Measurements from ENCODE around the gene KRTAP4-2. TPM values are rescaled to one million over a fixed set of nuclear protein-coding genes. Genes with fewer than 3 reads are reported as not detected.

Gene KRTAP4-2
- total and polyA plus RNA-seq, 9 of the 15 experiments (the other 6 are each of a cell fraction or from before 2014, with no cell fraction given), result not detected

DNA sequence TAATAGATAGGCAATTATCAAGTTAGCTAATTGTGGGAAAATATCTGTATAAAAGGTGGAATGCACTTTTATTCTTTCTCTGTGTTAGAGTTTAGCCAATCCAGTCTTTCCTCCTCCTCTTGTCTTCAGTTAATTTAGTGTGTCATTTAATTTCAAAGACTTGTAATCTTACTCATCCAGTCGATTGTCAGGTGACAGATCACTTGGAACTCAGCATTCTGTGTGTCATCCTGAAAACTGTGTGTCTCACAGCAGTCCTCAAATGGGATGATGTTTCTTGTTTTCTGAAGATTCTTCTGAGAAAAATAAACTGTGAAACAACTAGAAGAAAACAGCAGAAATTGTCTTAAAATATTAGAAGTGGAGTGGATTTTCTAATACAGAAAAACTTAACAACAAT lies 7.0 kb upstream of the KRTAP4-2 start (continued):
- TF ChIP-seq NR2C2 (CRISPR knock-in tag; IDR thresholded peaks at IDR 0.05), result no peak
- no peak for TF ChIP-seq NR2C2 (tag; IDR thresholded peaks at IDR 0.05)
- TF ChIP-seq MAZ (CRISPR knock-in tag; conservative IDR thresholded peaks at IDR 0.05 in 1 of 2, IDR thresholded peaks at IDR 0.05 in 1 of 2), result no peak
- TF ChIP-seq TFAM (CRISPR knock-in tag; conservative IDR thresholded peaks at IDR 0.05), result no peak
- TF ChIP-seq HMGN3 (IDR thresholded peaks at IDR 0.05; ENCODE audit: borderline replicate concordance, extremely low read depth, insufficient read length, low read depth, low read length), result no peak
- no peak for TF ChIP-seq SNRNP70 (optimal IDR thresholded peaks at IDR 0.05; ENCODE audit: low read depth, low read length)
- no peak for TF ChIP-seq NFE2 (IDR thresholded peaks at IDR 0.05; ENCODE audit: low read depth)
- TF ChIP-seq TCF3 (CRISPR knock-in tag; IDR thresholded peaks at IDR 0.05), result no peak
- no peak for TF ChIP-seq TAF15 (IDR thresholded peaks at IDR 0.05; ENCODE audit: low read depth, low read length)
- TF ChIP-seq SMARCC2 (IDR thresholded peaks at IDR 0.05; ENCODE audit: low read depth), result no peak
- TF ChIP-seq, protein P1, sequence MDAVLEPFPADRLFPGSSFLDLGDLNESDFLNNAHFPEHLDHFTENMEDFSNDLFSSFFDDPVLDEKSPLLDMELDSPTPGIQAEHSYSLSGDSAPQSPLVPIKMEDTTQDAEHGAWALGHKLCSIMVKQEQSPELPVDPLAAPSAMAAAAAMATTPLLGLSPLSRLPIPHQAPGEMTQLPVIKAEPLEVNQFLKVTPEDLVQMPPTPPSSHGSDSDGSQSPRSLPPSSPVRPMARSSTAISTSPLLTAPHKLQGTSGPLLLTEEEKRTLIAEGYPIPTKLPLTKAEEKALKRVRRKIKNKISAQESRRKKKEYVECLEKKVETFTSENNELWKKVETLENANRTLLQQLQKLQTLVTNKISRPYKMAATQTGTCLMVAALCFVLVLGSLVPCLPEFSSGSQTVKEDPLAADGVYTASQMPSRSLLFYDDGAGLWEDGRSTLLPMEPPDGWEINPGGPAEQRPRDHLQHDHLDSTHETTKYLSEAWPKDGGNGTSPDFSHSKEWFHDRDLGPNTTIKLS (IDR thresholded peaks at IDR 0.05; ENCODE audit: borderline replicate concordance, low read depth), result no peak
- TF ChIP-seq ZNF282 (CRISPR knock-in tag; IDR thresholded peaks at IDR 0.05), result no peak
